ENCODE data around the gene MEFV.

MEFV gene

GRCh38 chr16:3266873-3267537 is 10.6 kb upstream of the MEFV start:
- DNase-seq = no peak

- peak; percentile 87 for DNase-seq
Measured at GRCh38 chr16:3264137-3265036, 8.0 kb upstream of the MEFV start.

GRCh38 chr16:3262517-3262916 is 6.1 kb upstream of the MEFV start:
- no peak for DNase-seq

- no peak for DNase-seq
Measured at GRCh38 chr16:3259836-3260235, 3.4 kb upstream of the MEFV start.

GRCh38 chr16:3256866-3257465 is 533 bp upstream of the MEFV start:
- DNase-seq = no peak

GRCh38 chr16:3254309-3254708 is 2.1 kb downstream of the MEFV start:
- no peak for DNase-seq

- no peak for DNase-seq
Measured at GRCh38 chr16:3252967-3253366, 3.5 kb downstream of the MEFV start.

GRCh38 chr16:3249451-3249850 is 7.0 kb downstream of the MEFV start:
- no peak for DNase-seq

GRCh38 chr16:3249020-3249419 is 7.4 kb downstream of the MEFV start:
- no peak for DNase-seq

- no peak for DNase-seq
Measured at GRCh38 chr16:3248596-3248995, 7.8 kb downstream of the MEFV start.

GRCh38 chr16:3246876-3247275 is 9.6 kb downstream of the MEFV start:
- DNase-seq = no peak

- no peak for DNase-seq
Measured at GRCh38 chr16:3246002-3246401, 10.4 kb downstream of the MEFV start.

GRCh38 chr16:3243882-3244281 is 12.6 kb downstream of the MEFV start:
- no peak for DNase-seq

GRCh38 chr16:3242709-3243108 is 13.7 kb downstream of the MEFV start:
- no peak for DNase-seq

- no peak for DNase-seq
Measured at GRCh38 chr16:3241761-3242160, 14.7 kb downstream of the MEFV start.

GRCh38 chr16:3235856-3236669 is 20.4 kb downstream of the MEFV start:
- no peak for DNase-seq

- DNase-seq = peak; percentile 81
Measured at GRCh38 chr16:3234857-3235561, 21.4 kb downstream of the MEFV start, which contains the start of gene ZNF200. Gene ZNF200 (minus strand): TSS chr16:3235158. CDS start chr16:3233755, 1,403 bp downstream.

- no peak for DNase-seq
Measured at GRCh38 chr16:3234543-3234856, 21.9 kb downstream of the MEFV start.

GRCh38 chr16:3223913-3224515 is 32.4 kb downstream of the MEFV start:
- no peak for DNase-seq

- no peak for DNase-seq
Measured at GRCh38 chr16:3220839-3221238, 35.6 kb downstream of the MEFV start.

GRCh38 chr16:3216263-3216640 is 40.2 kb downstream of the MEFV start:
- DNase-seq = no peak

All from NCI-H2107 (cell line).